ENCODE results near the gene PKNOX2. TPM values are rescaled to one million over a fixed set of nuclear protein-coding genes. Genes with fewer than 3 reads are reported as not detected.

The PKNOX2 gene
- total and polyA plus RNA-seq, 2 of the 8 experiments (the other 6 are each of a cell fraction or from before 2014, with no cell fraction given) = 2.0 TPM

GRCh38 chr11:125165843-125166763, 1.6 kb downstream of the PKNOX2 start (continued):
- TF ChIP-seq CHD7 (IDR thresholded peaks at IDR 0.05; ENCODE audit: insufficient replicate concordance, low read length) (no peak), GABPA (IDR thresholded peaks at IDR 0.05; ENCODE audit: borderline replicate concordance, insufficient read depth, low read length) (0 out of 2 replicates have a peak, but pooled peaks have one; percentile 52), CHD2 (IDR thresholded peaks at IDR 0.05; ENCODE audit: low read length) (no peak)

Measured in H1 (cell line).